C4-2B (cell line): ENCODE results near the gene MED26.

Experiments
- ZFX ChIP-seq: fragments of 450-650 bp; IDR thresholded peaks from 2 replicates; pipeline ENCODE4 v1.6.1; 2017
- TF ChIP-seq, protein P1 (sequence below): fragments of 450-650 bp; conservative IDR thresholded peaks from 2 replicates; pipeline ENCODE4 v1.5.1; 2017; ENCODE audit warnings: mild to moderate bottlenecking

- TF ChIP-seq, protein P1, sequence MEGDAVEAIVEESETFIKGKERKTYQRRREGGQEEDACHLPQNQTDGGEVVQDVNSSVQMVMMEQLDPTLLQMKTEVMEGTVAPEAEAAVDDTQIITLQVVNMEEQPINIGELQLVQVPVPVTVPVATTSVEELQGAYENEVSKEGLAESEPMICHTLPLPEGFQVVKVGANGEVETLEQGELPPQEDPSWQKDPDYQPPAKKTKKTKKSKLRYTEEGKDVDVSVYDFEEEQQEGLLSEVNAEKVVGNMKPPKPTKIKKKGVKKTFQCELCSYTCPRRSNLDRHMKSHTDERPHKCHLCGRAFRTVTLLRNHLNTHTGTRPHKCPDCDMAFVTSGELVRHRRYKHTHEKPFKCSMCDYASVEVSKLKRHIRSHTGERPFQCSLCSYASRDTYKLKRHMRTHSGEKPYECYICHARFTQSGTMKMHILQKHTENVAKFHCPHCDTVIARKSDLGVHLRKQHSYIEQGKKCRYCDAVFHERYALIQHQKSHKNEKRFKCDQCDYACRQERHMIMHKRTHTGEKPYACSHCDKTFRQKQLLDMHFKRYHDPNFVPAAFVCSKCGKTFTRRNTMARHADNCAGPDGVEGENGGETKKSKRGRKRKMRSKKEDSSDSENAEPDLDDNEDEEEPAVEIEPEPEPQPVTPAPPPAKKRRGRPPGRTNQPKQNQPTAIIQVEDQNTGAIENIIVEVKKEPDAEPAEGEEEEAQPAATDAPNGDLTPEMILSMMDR: no peak
- no peak for TF ChIP-seq ZFX
Measured at GRCh38 chr19:16626796-16627192, 1.2 kb downstream of the MED26 start.
